ENCODE data around the gene TEC. TPM values are rescaled to one million over a fixed set of nuclear protein-coding genes. Genes with fewer than 3 reads are reported as not detected.

Gene TEC
- total RNA-seq, 1 experiment from 2014 or later: 4.5 TPM

GRCh38 chr4:48258845-48259397, 10.7 kb downstream of the TEC start:
- Histone ChIP-seq H3K9me2 (ENCODE audit: insufficient read depth) (no peaks in the 10 kb centered on the region), H3K27me3 (ENCODE audit: insufficient read depth, low read length) (no peaks in the 10 kb centered on the region), H3K9ac (ENCODE audit: low read length) (no peak overlapping the region), H2AFZ (ENCODE audit: low read depth, low read length, poor library complexity, severe bottlenecking) (no peak overlapping the region), H3K9me3 (ENCODE audit: control insufficient read depth in 1 of 2, insufficient read depth in 1 of 2, low read depth in 1 of 2, low read length in 2 of 2) (no peaks in the 10 kb centered on the region), H3K36me3 (ENCODE audit: control insufficient read depth in 1 of 2, insufficient read depth in 2 of 2, low read length in 2 of 2) (no peaks in the 10 kb centered on the region), H3K27ac (ENCODE audit: low read depth, low read length) (no peak overlapping the region), H3K4me1 (ENCODE audit: control insufficient read depth in 1 of 2, insufficient read depth in 2 of 2, low read length in 2 of 2) (peaks cover 7 to 25% of the 10 kb centered on the region in 2 experiments; a peak in 3 of 4 replicates), H4K20me1 (ENCODE audit: insufficient read depth) (no peaks in the 10 kb centered on the region), H3K4me2 (ENCODE audit: low read length) (no peak overlapping the region), H3K4me3 (replicated peaks in 1 of 2; ENCODE audit: low read depth in 1 of 2, low read length in 2 of 2) (no peak overlapping the region), H3K79me2 (ENCODE audit: insufficient read depth, low read length) (peaks cover 11% of the 10 kb centered on the region)
- no peak for ATAC-seq
- RAD21 ChIA-PET (ENCODE audit: low non-redundant PET in 1 of 2, low total read pairs in 2 of 2, uncharacterized antibody in 2 of 2, unreplicated experiment in 2 of 2): no interaction called here
- POLR2A ChIA-PET: no interaction called here
- BruUV-seq (replicated peaks): no TSS peak
- no peak for DNase-seq (ENCODE audit: low read depth, low spot score)
- intact Hi-C loops (cut with micrococcal nuclease): no loop called here
- CTCF ChIA-PET: no interaction called here
- TF ChIP-seq FOSL1 (IDR thresholded peaks at IDR 0.05; ENCODE audit: low read depth) (no peak), MAX (IDR thresholded peaks at IDR 0.05) (no peak), CEBPB (IDR thresholded peaks at IDR 0.05; ENCODE audit: low read depth) (no peak), EZH2 (IDR thresholded peaks at IDR 0.05) (no peak), SP1 (IDR thresholded peaks at IDR 0.05; ENCODE audit: low read depth) (no peak), ELF1 (IDR thresholded peaks at IDR 0.05; ENCODE audit: borderline replicate concordance, low read depth) (no peak), ZFX (IDR thresholded peaks at IDR 0.05) (no peak), JUND (IDR thresholded peaks at IDR 0.05) (no peak)

GRCh38 chr4:48255959-48256342, 13.7 kb downstream of the TEC start:
- Histone ChIP-seq H3K9ac (ENCODE audit: low read length) (no peak overlapping the region), H3K4me3 (replicated peaks in 1 of 2; ENCODE audit: low read depth in 1 of 2, low read length in 2 of 2) (no peak overlapping the region), H3K4me1 (ENCODE audit: control insufficient read depth in 1 of 2, insufficient read depth in 2 of 2, low read length in 2 of 2) (peaks cover 7 to 34% of the 10 kb centered on the region in 2 experiments; a peak in 3 of 4 replicates), H3K27me3 (ENCODE audit: insufficient read depth, low read length) (no peaks in the 10 kb centered on the region), H2AFZ (ENCODE audit: low read depth, low read length, poor library complexity, severe bottlenecking) (no peak overlapping the region), H3K9me2 (ENCODE audit: insufficient read depth) (no peaks in the 10 kb centered on the region), H3K36me3 (ENCODE audit: control insufficient read depth in 1 of 2, insufficient read depth in 2 of 2, low read length in 2 of 2) (no peaks in the 10 kb centered on the region), H3K4me2 (ENCODE audit: low read length) (no peak overlapping the region), H4K20me1 (ENCODE audit: insufficient read depth) (no peaks in the 10 kb centered on the region), H3K79me2 (ENCODE audit: insufficient read depth, low read length) (peaks cover 11% of the 10 kb centered on the region), H3K9me3 (ENCODE audit: control insufficient read depth in 1 of 2, insufficient read depth in 1 of 2, low read depth in 1 of 2, low read length in 2 of 2) (no peaks in the 10 kb centered on the region), H3K27ac (ENCODE audit: low read depth, low read length) (no peak overlapping the region)
- ChIA-PET CTCF (no interaction called here), RAD21 (ENCODE audit: low non-redundant PET in 1 of 2, low total read pairs in 2 of 2, uncharacterized antibody in 2 of 2, unreplicated experiment in 2 of 2) (no interaction called here), POLR2A (no interaction called here)
- DNase-seq (ENCODE audit: low read depth, low spot score): no peak
- intact Hi-C loops (cut with micrococcal nuclease): no loop called here
- ATAC-seq: no peak
- BruUV-seq (replicated peaks): no TSS peak
- TF ChIP-seq SIN3A (IDR thresholded peaks at IDR 0.05; ENCODE audit: low read depth) (no peak), CBX3 (IDR thresholded peaks at IDR 0.05; ENCODE audit: low read depth) (no peak), SRF (IDR thresholded peaks at IDR 0.05; ENCODE audit: low read depth) (no peak), ATF3 (IDR thresholded peaks at IDR 0.05) (no peak), ELF1 (IDR thresholded peaks at IDR 0.05; ENCODE audit: borderline replicate concordance, low read depth) (no peak)
